ENCODE results near the gene MAP4. TPM values are rescaled to one million over a fixed set of nuclear protein-coding genes. Genes with fewer than 3 reads are reported as not detected.
A peak's percentile ranks its signal among the peaks of the same experiment; 100 is the strongest.

Gene MAP4
- total RNA-seq, 2 donors from 2014 or later, result 152 to 169 TPM

DNA sequence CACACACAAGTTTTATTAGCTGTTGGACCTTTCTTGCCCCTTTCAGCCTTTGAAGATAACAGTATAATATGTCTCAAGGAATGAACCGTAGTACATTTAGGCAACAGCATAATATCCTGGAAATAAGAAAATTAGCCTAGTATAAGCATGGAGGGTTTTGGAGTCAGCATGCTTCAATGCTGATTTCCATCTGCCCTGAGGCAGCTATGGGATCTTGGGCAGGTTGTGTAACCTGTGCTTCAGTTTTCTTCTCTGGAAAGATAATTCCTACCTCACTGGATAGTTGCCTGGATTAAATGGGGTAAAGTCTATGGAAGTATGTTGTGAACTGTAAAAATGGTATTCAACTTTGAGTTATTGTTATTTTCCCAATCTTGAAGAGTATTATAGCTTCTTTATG lies 211.6 kb downstream of the MAP4 start:
- Histone ChIP-seq H3K9ac (ENCODE audit: extremely low read depth, low read length, poor library complexity, severe bottlenecking) (no peak overlapping the region), H3K4me1 (ENCODE audit: control insufficient read depth, insufficient read depth, low read length) (peaks cover 4% of the 10 kb centered on the region), H3K9me3 (ENCODE audit: control insufficient read depth, low read length) (no peaks in the 10 kb centered on the region), H3K27me3 (ENCODE audit: control insufficient read depth, insufficient read depth, low read length, poor library complexity, severe bottlenecking) (no peaks in the 10 kb centered on the region), H3K27ac (ENCODE audit: low read depth, low read length) (no peak overlapping the region), H3K36me3 (ENCODE audit: control insufficient read depth, insufficient read depth, low read length) (peaks cover 17% of the 10 kb centered on the region), H3K4me3 (ENCODE audit: low read length) (peak overlapping the region; percentile 82)
- Mint-ChIP-seq H3K27ac (peak overlapping the region; percentile 53), H3K4me1 (peaks cover 13% of the 10 kb centered on the region), H3K9me3 (no peaks in the 10 kb centered on the region), H3K36me3 (ENCODE audit: low read depth) (peaks cover 23% of the 10 kb centered on the region), H3K27me3 (ENCODE audit: insufficient read depth) (no peaks in the 10 kb centered on the region), H3K4me3 (peak overlapping the region; percentile 94)
- no peak for DNase-seq
- TF ChIP-seq CTCF (conservative IDR thresholded peaks at IDR 0.05), result no peak
- WGBS, 2 experiments (ENCODE audit: insufficient coverage in 1 of 2, insufficient read length in 1 of 2), result 96 to 100% methylated on average over 1 of the region's 1 CpG

DNA sequence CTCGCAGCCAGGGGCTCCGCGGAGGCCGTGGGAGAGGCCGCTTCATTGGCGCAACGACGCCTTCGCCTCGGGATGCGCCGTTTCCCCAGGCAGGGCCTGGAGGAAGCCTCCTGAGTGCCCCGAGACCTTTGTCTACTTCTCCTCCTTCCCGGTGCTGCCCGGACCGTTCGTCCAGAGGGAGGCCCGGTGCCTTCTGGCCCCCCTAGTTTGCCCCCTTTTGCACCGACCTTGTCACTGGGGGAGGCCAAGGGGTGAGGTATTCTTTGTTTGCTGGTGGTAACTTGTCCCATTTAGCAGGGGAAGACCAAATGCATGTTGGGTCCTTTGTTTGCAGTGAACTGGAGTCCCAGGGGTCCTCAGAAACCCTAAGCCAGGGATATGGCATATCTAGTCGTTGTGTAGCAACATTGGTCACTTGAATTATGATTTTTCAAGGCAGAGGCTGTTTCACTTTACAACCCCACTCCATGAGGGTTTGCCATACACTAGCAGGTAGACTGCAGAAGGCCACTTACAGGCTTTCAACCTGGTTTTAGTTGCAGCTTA lies 212.7 kb downstream of the MAP4 start:
- no peak for DNase-seq
- 0 to 1% methylated on average over 13 to 20 of the region's 20 CpGs for WGBS, 2 experiments (ENCODE audit: insufficient coverage in 1 of 2, insufficient read length in 1 of 2)
- Mint-ChIP-seq H3K27ac (peak overlapping the region; percentile 99), H3K4me3 (peak overlapping the region; percentile 94), H3K9me3 (no peaks in the 10 kb centered on the region), H3K27me3 (ENCODE audit: insufficient read depth) (no peaks in the 10 kb centered on the region), H3K4me1 (peaks cover 13% of the 10 kb centered on the region), H3K36me3 (ENCODE audit: low read depth) (peaks cover 19% of the 10 kb centered on the region)
- H3K9ac ChIP-seq (ENCODE audit: extremely low read depth, low read length, poor library complexity, severe bottlenecking), result peak overlapping the region; percentile 78
- no peak for TF ChIP-seq CTCF (conservative IDR thresholded peaks at IDR 0.05)
- no peaks in the 10 kb centered on the region for H3K9me3 ChIP-seq (ENCODE audit: control insufficient read depth, low read length)
- peaks cover 13% of the 10 kb centered on the region for H3K36me3 ChIP-seq (ENCODE audit: control insufficient read depth, insufficient read depth, low read length)
- H3K27ac ChIP-seq (ENCODE audit: low read depth, low read length), result peak overlapping the region; percentile 96
- H3K4me1 ChIP-seq (ENCODE audit: control insufficient read depth, insufficient read depth, low read length), result peaks cover 4% of the 10 kb centered on the region
- H3K27me3 ChIP-seq (ENCODE audit: control insufficient read depth, insufficient read depth, low read length, poor library complexity, severe bottlenecking), result no peaks in the 10 kb centered on the region
- peak overlapping the region; percentile 82 for H3K4me3 ChIP-seq (ENCODE audit: low read length)

DNA sequence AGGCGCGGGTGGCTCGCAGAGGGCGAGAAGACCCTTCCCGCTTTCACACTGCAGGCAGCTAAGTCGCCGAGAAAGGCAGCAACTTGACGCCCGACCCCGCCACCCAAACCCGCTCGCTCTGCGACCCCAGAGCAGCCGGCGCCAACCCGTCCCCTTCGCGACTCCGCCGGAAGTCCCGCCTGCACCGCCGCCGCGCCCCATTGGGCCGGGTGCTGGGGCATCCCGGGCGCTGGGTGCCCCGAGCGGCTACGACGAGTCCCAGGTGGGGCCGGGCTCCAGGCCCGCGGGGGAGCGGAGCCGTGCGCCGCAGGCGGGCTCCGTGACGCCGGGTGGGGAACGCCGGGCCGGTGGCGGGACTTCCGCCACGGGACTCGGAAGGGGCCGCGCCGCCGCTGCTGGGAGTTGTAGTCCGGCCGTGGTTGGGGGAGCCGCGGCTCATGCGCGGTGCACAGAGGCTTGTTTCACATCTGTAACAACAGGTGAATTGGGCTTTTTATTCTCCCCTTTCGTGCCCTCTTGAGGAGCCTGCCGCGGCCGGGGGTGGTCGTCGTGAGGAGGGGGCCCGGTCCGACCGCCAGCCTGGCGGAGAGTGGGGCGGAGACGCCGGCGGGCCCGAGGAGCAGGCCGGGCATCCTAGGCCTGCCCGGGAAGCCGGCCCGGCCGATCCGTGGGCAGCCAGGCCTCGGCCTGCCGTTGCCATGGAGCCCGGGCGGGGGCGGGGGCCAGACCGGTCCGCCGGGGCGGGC lies 213.3 kb downstream of the MAP4 start, which contains the start of gene DHX30:
Gene DHX30 (plus strand): TSS at position 405 of the 746 bp plus-strand sequence. CDS start 7,546 bp downstream, outside the sequence.
- Mint-ChIP-seq H3K27me3 (ENCODE audit: insufficient read depth) (no peaks in the 10 kb centered on the region), H3K36me3 (ENCODE audit: low read depth) (peaks cover 14% of the 10 kb centered on the region), H3K4me3 (peak within 1 kb of the TSS; percentile 94), H3K27ac (peak within 1 kb of the TSS; percentile 99), H3K9me3 (no peaks in the 10 kb centered on the region), H3K4me1 (peaks cover 13% of the 10 kb centered on the region)
- peak within 1 kb of the TSS; percentile 96 for H3K27ac ChIP-seq (ENCODE audit: low read depth, low read length)
- no peak for TF ChIP-seq CTCF (conservative IDR thresholded peaks at IDR 0.05)
- peak within 1 kb of the TSS; percentile 78 for H3K9ac ChIP-seq (ENCODE audit: extremely low read depth, low read length, poor library complexity, severe bottlenecking)
- peaks cover 4% of the 10 kb centered on the region for H3K4me1 ChIP-seq (ENCODE audit: control insufficient read depth, insufficient read depth, low read length)
- H3K27me3 ChIP-seq (ENCODE audit: control insufficient read depth, insufficient read depth, low read length, poor library complexity, severe bottlenecking), result no peaks in the 10 kb centered on the region
- 0% methylated on average over 48 to 90 of the region's 90 CpGs for whole genome bisulfite sequencing, 2 experiments (ENCODE audit: insufficient coverage in 1 of 2, insufficient read length in 1 of 2)
- peak within 1 kb of the TSS; percentile 82 for H3K4me3 ChIP-seq (ENCODE audit: low read length)
- DNase-seq, result peak; percentile 94
- H3K36me3 ChIP-seq (ENCODE audit: control insufficient read depth, insufficient read depth, low read length), result peaks cover 10% of the 10 kb centered on the region
- H3K9me3 ChIP-seq (ENCODE audit: control insufficient read depth, low read length), result no peaks in the 10 kb centered on the region

Small RNA genes within 50 kb of the gene (microRNA-seq; reads per million reads assigned to microRNA genes)
- gene MIR1226 (ENCODE audit: borderline microRNAs expressed), result 3.9 reads per million, percentile 26 among the genes with 10 or more reads in this experiment

Other genes starting within 250 kb of the MAP4 start
- 100 to 1,000 TPM; 200 to 231 TPM for gene SMARCC1, start 234.5 kb downstream of the MAP4 start, total RNA-seq
- gene DHX30, start 213.3 kb downstream of the MAP4 start, total RNA-seq, result 100 to 1,000 TPM; 104 to 113 TPM
- gene CDC25A, start 172.0 kb upstream of the MAP4 start, total RNA-seq, result 10 to 100 TPM; 40.4 to 50.9 TPM
- not detected for gene CAMP, start 207.1 kb upstream of the MAP4 start, total RNA-seq
- 10 to 100 TPM; 39.0 to 44.3 TPM for gene ZNF589, start 224.7 kb upstream of the MAP4 start, total RNA-seq